Panc1 (cell line): ENCODE results near the gene ZG16B. TPM values are rescaled to one million over a fixed set of nuclear protein-coding genes. Genes with fewer than 3 reads are reported as not detected.

ENCODE experiments used
- ATAC-seq: fragments of 200-7000 bp; cut with Tn5 transposase; 2 replicates; pipeline ENCODE4 v1.9.1; 2020; ENCODE audit warnings: mild to moderate bottlenecking, moderate library complexity
- BruUV-seq: library from RNA; stranded (reverse); fragments of 400-500 nt; replicated peaks from 2 replicates; lab custom pipeline; 2021; lab: Mats Ljungman, UMichigan
- CTCF ChIA-PET: fragments of 300-600 bp; sonication (Branson Sonifier 250); formaldehyde crosslinking; loops from one replicate; lab custom pipeline; 2022; ENCODE audit warnings: antibody characterized with exemption; lab: Charles Lee
- POLR2A ChIA-PET: fragments of 300-600 bp; sonication (Branson Sonifier 250); formaldehyde crosslinking; loops from one replicate; lab custom pipeline; 2022; ENCODE audit warnings: antibody characterized with exemption; lab: Charles Lee
- DNase-seq: peaks from one replicate; pipeline ENCODE4 v3.0.0-alpha.2; 2010; ENCODE audit warnings: low read depth, low spot score
- H3K27ac ChIP-seq: 2 replicates; pipeline ENCODE4 v1.5.1; 2011; ENCODE audit warnings: mild to moderate bottlenecking, low read length, inconsistent platforms
- H3K27me3 ChIP-seq: fragments of 200-500 bp; sonication (Bioruptor generic); 2 replicates; pipeline ENCODE4 v1.6.0; 2014; ENCODE audit warnings: low read length, inconsistent platforms; ENCODE audit not compliant: control insufficient read depth, insufficient read depth
- H3K36me3 ChIP-seq: fragments of 200-500 bp; sonication (Bioruptor generic); 2 replicates; pipeline ENCODE4 v1.5.1; 2014; ENCODE audit warnings: inconsistent platforms, mild to moderate bottlenecking, low read length, moderate library complexity; ENCODE audit not compliant: control insufficient read depth, insufficient read depth
- H3K4me1 ChIP-seq: 2 replicates; pipeline ENCODE4 v1.5.1; 2011; ENCODE audit warnings: inconsistent platforms, mild to moderate bottlenecking, low read length, moderate library complexity; ENCODE audit not compliant: control insufficient read depth, insufficient read depth
- H3K4me3 ChIP-seq, 2 experiments: 2 replicates each; pipeline ENCODE4 v1.5.1; 2011 to 2012; ENCODE audit warnings: low read depth in 2 of 2, low read length in 2 of 2, mild to moderate bottlenecking in 2 of 2, inconsistent platforms in 1 of 2, moderate library complexity in 1 of 2
- H3K9me3 ChIP-seq: fragments of 200-500 bp; sonication (Bioruptor generic); 2 replicates; pipeline ENCODE4 v1.5.1; 2014; ENCODE audit warnings: low read depth, mild to moderate bottlenecking, inconsistent platforms, low read length, moderate library complexity; ENCODE audit not compliant: control insufficient read depth, insufficient read depth
- POLR2AphosphoS5 ChIP-seq: IDR thresholded peaks from 2 replicates; pipeline ENCODE4 v1.6.1; 2012; ENCODE audit warnings: mild to moderate bottlenecking, low read depth, low read length, moderate library complexity
- REST ChIP-seq, 2 experiments: IDR thresholded peaks; 2 replicates each; pipeline ENCODE4 v1.6.1; 2011 to 2012; ENCODE audit warnings: low read depth in 2 of 2, control low read depth in 1 of 2, low read length in 1 of 2, mild to moderate bottlenecking in 1 of 2, moderate library complexity in 1 of 2; ENCODE audit not compliant: insufficient read depth in 1 of 2
- SIN3A ChIP-seq: IDR thresholded peaks from 2 replicates; pipeline ENCODE4 v1.6.1; 2012; ENCODE audit warnings: low read depth, mild to moderate bottlenecking, low read length, moderate library complexity, borderline replicate concordance; ENCODE audit not compliant: insufficient read depth
- TCF7L2 ChIP-seq: IDR thresholded peaks from 2 replicates; pipeline ENCODE4 v1.6.1; 2011; ENCODE audit warnings: mild to moderate bottlenecking, low read depth, low read length, inconsistent platforms
- in situ Hi-C: cut with HindIII; loops from 2 replicates; pipeline ENCODE4 v1.10.0; 2016; ENCODE audit warnings: low sequenced_read_pairs, low pct_unique_long_range_greater_than_20kb
- intact Hi-C: fragments of 100-400 bp; cut with micrococcal nuclease; formaldehyde crosslinking; loops from one replicate; pipeline ENCODE4 v1.10.0; 2022; ENCODE audit not compliant: unreplicated experiment
- total RNA-seq: library from RNA; stranded (reverse); gene quantifications from one replicate; pipeline ENCODE4 v1.2.1, GENCODE V29; 2021; ENCODE audit not compliant: unreplicated experiment
- TF ChIP-seq, protein P1 (sequence below): fragments of 450-650 bp; IDR thresholded peaks from 2 replicates; pipeline ENCODE4 v1.5.1; 2017; ENCODE audit warnings: mild to moderate bottlenecking

ZG16B gene
- total RNA-seq, 1 experiment from 2014 or later = 9.1 TPM

- H3K27me3 ChIP-seq = no peaks in the 10 kb centered on the region
- in situ Hi-C loops = no loop called here
These were observed 9.1 kb upstream of the ZG16B start for GRCh38 chr16:2820836-2821486.

GRCh38 chr16:2821487-2822157, 8.5 kb upstream of the ZG16B start:
- no peaks in the 10 kb centered on the region for H3K27me3 ChIP-seq
- TF ChIP-seq REST (IDR thresholded peaks at IDR 0.05; ENCODE audit: insufficient read depth in 1 of 2, low read depth in 2 of 2, low read length in 1 of 2) (no peak), TCF7L2 (no peak), SIN3A (no peak), POLR2AphosphoS5 (no peak)
- TF ChIP-seq, protein P1, sequence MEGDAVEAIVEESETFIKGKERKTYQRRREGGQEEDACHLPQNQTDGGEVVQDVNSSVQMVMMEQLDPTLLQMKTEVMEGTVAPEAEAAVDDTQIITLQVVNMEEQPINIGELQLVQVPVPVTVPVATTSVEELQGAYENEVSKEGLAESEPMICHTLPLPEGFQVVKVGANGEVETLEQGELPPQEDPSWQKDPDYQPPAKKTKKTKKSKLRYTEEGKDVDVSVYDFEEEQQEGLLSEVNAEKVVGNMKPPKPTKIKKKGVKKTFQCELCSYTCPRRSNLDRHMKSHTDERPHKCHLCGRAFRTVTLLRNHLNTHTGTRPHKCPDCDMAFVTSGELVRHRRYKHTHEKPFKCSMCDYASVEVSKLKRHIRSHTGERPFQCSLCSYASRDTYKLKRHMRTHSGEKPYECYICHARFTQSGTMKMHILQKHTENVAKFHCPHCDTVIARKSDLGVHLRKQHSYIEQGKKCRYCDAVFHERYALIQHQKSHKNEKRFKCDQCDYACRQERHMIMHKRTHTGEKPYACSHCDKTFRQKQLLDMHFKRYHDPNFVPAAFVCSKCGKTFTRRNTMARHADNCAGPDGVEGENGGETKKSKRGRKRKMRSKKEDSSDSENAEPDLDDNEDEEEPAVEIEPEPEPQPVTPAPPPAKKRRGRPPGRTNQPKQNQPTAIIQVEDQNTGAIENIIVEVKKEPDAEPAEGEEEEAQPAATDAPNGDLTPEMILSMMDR = no peak
- no peaks in the 10 kb centered on the region for H3K9me3 ChIP-seq
- H3K4me1 ChIP-seq = peaks cover 31% of the 10 kb centered on the region
- intact Hi-C loops = no loop called here
- H3K4me3 ChIP-seq = no peak overlapping the region
- ChIA-PET CTCF (no interaction called here), POLR2A (no interaction called here)
- H3K36me3 ChIP-seq = no peaks in the 10 kb centered on the region
- in situ Hi-C loops = no loop called here
- DNase-seq = no peak
- no TSS peak for BruUV-seq
- peak overlapping the region; percentile 44; the same call in 1 of the 2 replicates for H3K27ac ChIP-seq
- no peak for ATAC-seq

More at GRCh38 chr16:2820836-2821486, 9.1 kb upstream of the ZG16B start:
- BruUV-seq = no TSS peak
- intact Hi-C loops = no loop called here
- no peaks in the 10 kb centered on the region for H3K36me3 ChIP-seq
- H3K27ac ChIP-seq = 0 out of 2 replicates have a peak overlapping the region, but pooled peaks have one; percentile 44
- H3K4me3 ChIP-seq = no peak overlapping the region
- ATAC-seq (no peak), DNase-seq (no peak)
- TF ChIP-seq SIN3A (no peak), REST (IDR thresholded peaks at IDR 0.05; ENCODE audit: insufficient read depth in 1 of 2, low read depth in 2 of 2, low read length in 1 of 2) (no peak), POLR2AphosphoS5 (no peak), TCF7L2 (no peak)
- TF ChIP-seq, protein P1 = no peak
- ChIA-PET CTCF (no interaction called here), POLR2A (interaction anchor here (0.6 kb wide), 1 partner anchor 104 kb away, joined by 3 read pairs; no protein-coding TSS in a partner anchor)
- H3K4me1 ChIP-seq = peaks cover 31% of the 10 kb centered on the region
- H3K9me3 ChIP-seq = no peaks in the 10 kb centered on the region
